ENCODE results near the gene UGT1A9. TPM values are rescaled to one million over a fixed set of nuclear protein-coding genes. Genes with fewer than 3 reads are reported as not detected.

The UGT1A9 gene
- total RNA-seq, 2 donors from 2014 or later = not detected

GRCh38 chr2:233816771-233817170 is 145.1 kb downstream of the UGT1A9 start:
- H3K27ac ChIP-seq = no peak overlapping the region
- no peak overlapping the region for H3K4me3 ChIP-seq
- TF ChIP-seq CTCF (IDR thresholded peaks at IDR 0.05) = no peak
- no peak for DNase-seq (ENCODE audit: low spot score)
- no peaks in the 10 kb centered on the region for H3K27me3 ChIP-seq
- H3K4me1 ChIP-seq = no peaks in the 10 kb centered on the region
- no peaks in the 10 kb centered on the region for H3K36me3 ChIP-seq
- H3K9me3 ChIP-seq = peaks cover 0 to 10% of the 10 kb centered on the region in 2 donors

- Histone ChIP-seq H3K27ac (no peak overlapping the region), H3K9me3 (peaks cover 0 to 10% of the 10 kb centered on the region in 2 donors), H3K36me3 (no peaks in the 10 kb centered on the region), H3K4me1 (no peaks in the 10 kb centered on the region), H3K27me3 (no peaks in the 10 kb centered on the region), H3K4me3 (no peak overlapping the region)
- no peak for DNase-seq (ENCODE audit: low spot score)
- no peak for TF ChIP-seq CTCF (IDR thresholded peaks at IDR 0.05)
These were observed 145.7 kb downstream of the UGT1A9 start for GRCh38 chr2:233817361-233817911.

GRCh38 chr2:233817995-233818638 is 146.4 kb downstream of the UGT1A9 start:
- Histone ChIP-seq H3K9me3 (peaks cover 0 to 10% of the 10 kb centered on the region in 2 donors), H3K27ac (no peak overlapping the region), H3K27me3 (no peaks in the 10 kb centered on the region), H3K4me1 (no peaks in the 10 kb centered on the region), H3K36me3 (no peaks in the 10 kb centered on the region), H3K4me3 (no peak overlapping the region)
- no peak for DNase-seq (ENCODE audit: low spot score)
- no peak for TF ChIP-seq CTCF (IDR thresholded peaks at IDR 0.05)

- DNase-seq (ENCODE audit: low spot score) = no peak
- Histone ChIP-seq H3K9me3 (peaks cover 0 to 10% of the 10 kb centered on the region in 2 donors), H3K4me1 (no peaks in the 10 kb centered on the region), H3K27me3 (no peaks in the 10 kb centered on the region), H3K36me3 (no peaks in the 10 kb centered on the region), H3K27ac (no peak overlapping the region), H3K4me3 (no peak overlapping the region)
- TF ChIP-seq CTCF (IDR thresholded peaks at IDR 0.05) = no peak
These were observed 147.2 kb downstream of the UGT1A9 start for GRCh38 chr2:233818639-233819621.

- DNase-seq (ENCODE audit: low spot score) = no peak
- Histone ChIP-seq H3K9me3 (peaks cover 0 to 10% of the 10 kb centered on the region in 2 donors), H3K27ac (no peak overlapping the region), H3K36me3 (no peaks in the 10 kb centered on the region), H3K4me3 (no peak overlapping the region), H3K4me1 (no peaks in the 10 kb centered on the region), H3K27me3 (no peaks in the 10 kb centered on the region)
- no peak for TF ChIP-seq CTCF (IDR thresholded peaks at IDR 0.05)
These were observed 148.4 kb downstream of the UGT1A9 start for GRCh38 chr2:233819884-233820773.

All from right atrium auricular region (tissue), 2 donors.